HL-60/S4 treated with retinoic acid at 250 ng/mL for 4 days and 3 days (cell line): ENCODE measurements around the gene CDH5.

ENCODE experiments used
- in situ Hi-C: fragments of 300-500 bp; cut with MboI; formaldehyde crosslinking; loops from 2 replicates; pipeline ENCODE4 v1.7.0; 2022; ENCODE audit warnings: low sequenced_read_pairs

The CDH5 gene

DNA sequence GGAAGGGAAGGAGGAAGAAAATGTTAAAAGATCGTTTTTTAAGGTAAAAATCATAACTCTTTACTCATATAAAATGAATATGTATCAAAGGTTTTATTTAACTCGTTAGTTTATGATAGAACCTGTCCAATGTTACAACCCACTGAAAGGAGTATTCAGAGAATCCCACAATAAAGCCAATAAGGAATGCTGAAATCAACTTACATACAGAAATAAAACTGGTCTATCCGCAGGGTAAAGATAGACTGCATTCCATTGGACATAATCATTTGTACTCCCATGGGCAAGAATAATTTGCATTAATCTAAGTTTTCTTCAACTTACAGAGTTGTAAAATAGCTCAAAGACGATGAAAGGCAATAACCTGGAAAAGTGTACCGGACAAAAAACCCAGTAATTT is 42.7 kb downstream of the CDH5 start:
- in situ Hi-C loops: loop anchor here (25.0 kb wide), 1 partner anchor 178 kb away; the partner anchor contains the start of gene CMTM2

DNA sequence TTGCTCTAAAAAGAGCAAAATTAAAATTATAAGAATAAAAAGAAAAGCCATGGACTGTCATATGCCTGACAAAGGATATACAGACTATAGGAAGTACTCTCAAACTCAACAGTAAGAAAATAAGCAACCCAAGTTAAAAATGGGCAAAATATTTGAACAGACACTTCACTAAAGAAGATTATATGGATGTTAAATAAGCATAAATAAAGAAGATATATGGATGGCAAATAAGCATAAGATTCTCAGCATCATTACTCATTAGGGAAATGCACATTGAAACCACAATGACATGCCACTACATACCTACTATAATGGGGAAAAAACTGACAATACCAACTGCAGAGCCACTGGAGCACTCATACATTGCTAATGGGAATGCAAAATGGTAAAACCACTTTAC is 45.7 kb downstream of the CDH5 start:
- in situ Hi-C loops: loop anchor here (25.0 kb wide), 1 partner anchor 175 kb away; the partner anchor contains the start of gene CMTM2

DNA sequence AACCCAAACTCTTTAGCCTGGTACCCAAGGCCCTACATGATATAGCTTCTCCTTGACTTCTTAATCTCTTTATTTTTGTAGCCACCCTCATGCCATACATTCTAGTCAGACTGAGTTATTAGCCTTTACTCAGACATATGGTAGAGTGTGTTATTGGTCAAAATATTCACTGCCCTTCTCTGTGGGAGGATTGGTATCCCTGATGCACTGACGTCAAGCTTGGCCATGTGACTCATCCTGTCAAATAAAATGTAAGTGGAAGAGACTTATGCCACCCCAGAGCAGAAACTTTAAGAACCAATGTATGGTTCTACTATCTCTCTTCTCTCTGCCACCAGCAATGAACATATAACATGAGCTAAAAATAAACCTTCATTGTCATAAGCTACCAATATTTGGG is 48.4 kb downstream of the CDH5 start:
- in situ Hi-C loops: loop anchor here (25.0 kb wide), 1 partner anchor 172 kb away; the partner anchor contains the start of gene CMTM2

DNA sequence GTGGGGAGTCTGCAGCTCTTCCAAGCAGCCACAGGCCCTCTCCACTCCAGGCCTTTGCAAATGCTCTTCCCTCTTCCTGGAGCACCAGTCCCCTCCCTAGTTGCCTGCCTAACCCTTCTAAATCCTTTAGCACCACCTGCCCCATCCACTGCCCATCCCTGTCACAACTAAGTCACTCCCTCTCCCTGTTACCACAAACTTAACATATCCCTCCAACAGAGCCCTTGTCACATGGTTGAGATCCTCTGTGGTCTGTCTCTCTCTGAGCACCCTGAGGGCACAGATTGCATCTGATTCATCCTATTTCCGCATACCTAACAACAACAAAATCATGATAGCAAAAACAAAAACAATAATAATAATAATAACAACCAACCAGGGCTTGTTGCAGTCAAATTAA is 49.6 kb downstream of the CDH5 start:
- in situ Hi-C loops: loop anchor here (25.0 kb wide), 1 partner anchor 171 kb away; the partner anchor contains the start of gene CMTM2

DNA sequence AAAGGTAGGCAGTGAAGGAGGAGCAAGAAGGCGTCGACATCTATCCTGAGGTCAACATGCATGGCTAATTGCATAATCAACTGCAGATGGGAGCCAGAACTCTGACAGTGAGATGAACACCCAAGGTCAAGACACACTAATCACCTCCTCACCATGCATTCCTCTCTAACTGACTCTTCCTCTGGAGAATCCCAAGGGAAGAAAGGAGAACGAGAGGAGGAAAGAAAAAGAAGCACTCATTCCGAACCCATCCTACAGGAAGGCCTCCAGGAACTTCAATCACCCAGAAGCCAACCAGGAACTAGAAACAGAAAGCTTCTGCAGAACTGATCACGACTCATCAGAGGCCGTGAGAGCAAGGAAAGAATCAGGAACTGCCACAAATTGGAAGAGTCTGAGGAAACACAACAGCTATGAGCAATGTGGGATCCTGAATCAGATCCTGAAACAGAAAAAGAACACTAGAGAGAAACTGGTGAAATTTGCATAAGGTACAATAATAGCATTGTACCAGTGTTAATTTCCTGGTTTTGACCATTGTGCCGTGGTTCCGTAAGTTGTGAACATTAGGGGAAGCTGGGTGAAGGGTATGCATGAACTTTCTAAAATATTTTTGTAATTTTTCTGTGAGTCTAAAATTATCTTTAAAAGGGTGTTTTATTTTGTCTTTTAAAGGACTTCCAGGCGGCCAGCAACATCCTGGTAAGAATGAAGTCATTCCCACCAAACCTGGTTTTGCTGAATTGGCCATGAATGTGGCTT is 50.6 kb downstream of the CDH5 start:
- in situ Hi-C loops: loop anchor here (25.0 kb wide), 1 partner anchor 170 kb away; the partner anchor contains the start of gene CMTM2

DNA sequence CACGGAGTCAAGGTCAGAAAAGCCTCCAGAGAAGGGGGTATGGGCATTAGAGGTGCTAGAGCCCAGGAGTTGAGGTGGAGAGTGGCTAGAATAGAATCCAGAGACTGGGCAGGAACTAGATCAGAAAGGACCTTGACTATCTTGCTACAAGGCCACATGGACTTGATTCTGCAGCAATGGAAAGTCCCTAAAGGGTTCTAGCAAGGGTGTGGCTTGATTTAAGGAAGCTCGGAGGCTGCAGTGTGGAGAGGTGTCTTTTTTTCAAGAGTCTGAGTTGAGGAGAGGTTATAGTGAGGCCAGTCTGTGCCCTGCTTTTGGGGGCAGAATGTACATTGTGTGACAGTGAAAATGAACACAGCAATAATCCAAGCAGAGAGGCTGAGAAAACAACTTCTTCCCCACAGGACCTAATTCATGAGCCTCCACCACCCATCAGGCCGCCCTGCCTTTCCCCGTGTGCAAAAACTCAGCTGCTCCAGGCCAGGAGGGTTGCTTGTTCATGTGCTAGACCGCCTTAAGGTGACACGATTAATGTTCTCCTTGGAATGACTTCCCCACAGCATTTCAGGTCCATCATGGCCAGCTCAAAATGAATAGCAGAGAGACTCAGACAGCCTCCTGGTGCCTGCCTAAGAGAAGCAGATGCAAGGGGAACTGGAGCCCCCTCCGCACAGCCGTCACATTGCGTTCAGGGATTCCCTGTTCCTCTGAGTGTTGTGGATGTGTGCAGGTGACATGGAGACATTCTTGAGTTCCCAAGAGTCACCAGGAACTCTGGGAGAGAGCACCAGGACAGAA is 51.9 kb downstream of the CDH5 start:
- in situ Hi-C loops: loop anchor here (25.0 kb wide), 1 partner anchor 169 kb away; the partner anchor contains the start of gene CMTM2

DNA sequence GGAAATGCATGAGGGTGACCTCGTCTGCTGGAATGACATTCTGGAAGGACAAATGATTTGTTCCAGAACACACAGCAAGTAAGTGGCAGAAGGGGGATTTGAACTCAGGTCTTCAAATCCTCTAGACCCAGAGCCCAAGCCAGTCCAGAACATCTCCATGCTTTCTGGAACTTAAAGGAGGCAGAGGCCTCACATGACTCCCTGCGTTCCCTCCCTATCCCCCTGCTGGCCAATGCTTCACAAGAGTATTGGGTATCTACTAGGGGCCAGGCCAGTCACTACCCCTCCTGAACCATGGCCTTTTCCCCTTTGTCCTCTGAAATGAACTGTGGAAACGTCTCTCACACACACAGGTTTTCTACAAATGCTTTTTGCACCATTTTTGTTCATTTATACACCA is 53.0 kb downstream of the CDH5 start:
- in situ Hi-C loops: loop anchor here (25.0 kb wide), 1 partner anchor 168 kb away; the partner anchor contains the start of gene CMTM2

DNA sequence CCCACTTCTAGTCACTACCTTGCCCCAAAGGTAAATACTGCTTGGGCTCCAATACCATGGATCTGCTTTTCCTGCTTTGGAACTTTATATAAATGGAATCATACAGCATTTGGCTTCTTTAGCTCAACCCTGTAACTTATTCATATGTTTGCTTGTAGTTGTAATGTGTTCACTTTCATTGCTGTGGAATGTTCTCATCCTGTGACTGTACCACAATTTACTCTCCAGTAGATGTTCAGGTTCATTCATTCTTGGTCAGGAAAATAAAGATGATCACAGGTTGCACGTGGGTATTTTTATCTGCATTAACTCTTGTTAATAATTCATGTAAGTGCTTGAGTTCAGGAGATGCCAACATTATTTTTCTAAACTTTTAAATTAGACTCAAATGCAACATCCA is 53.9 kb downstream of the CDH5 start:
- in situ Hi-C loops: loop anchor here (25.0 kb wide), 1 partner anchor 167 kb away; the partner anchor contains the start of gene CMTM2

DNA sequence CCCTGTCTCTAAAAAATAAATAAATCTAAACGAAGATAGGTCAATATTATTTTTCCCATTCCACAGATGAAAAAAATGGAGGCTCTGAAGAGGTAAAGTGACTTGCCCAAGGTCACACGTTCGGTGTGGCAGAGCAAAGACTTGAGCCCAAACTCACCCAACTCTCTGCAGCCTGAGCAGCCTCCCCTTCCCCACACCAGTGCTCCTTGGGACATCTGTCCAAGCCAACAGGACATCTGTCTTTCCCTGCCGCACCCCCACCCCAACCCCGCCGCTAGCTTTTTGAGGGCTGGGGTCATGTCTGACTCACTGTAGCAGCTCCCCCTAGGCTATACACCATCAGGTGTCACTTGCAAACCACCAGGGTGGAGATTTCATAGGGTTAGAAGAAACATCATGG is 55.4 kb downstream of the CDH5 start:
- in situ Hi-C loops: loop anchor here (25.0 kb wide), 1 partner anchor 165 kb away; the partner anchor contains the start of gene CMTM2

DNA sequence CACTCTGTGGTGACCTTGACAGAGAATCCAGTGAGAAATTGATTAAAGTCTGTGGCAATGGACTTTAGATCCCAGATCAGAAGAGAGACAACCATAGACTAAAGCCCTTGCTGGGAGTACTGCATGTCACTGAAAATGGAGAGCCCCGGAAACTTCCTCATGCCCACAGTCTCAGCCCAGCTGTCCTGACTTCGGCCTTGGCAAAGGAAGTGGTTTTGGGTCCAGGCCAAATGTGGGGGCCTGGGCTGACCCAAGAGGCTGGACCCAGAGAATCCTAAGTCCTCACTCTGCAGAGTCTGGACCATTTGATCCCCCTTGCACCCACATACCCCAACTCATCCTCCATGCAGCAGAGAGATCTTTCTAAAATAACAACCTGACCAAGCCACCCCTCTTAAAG is 55.9 kb downstream of the CDH5 start:
- in situ Hi-C loops: loop anchor here (25.0 kb wide), 1 partner anchor 165 kb away; the partner anchor contains the start of gene CMTM2

DNA sequence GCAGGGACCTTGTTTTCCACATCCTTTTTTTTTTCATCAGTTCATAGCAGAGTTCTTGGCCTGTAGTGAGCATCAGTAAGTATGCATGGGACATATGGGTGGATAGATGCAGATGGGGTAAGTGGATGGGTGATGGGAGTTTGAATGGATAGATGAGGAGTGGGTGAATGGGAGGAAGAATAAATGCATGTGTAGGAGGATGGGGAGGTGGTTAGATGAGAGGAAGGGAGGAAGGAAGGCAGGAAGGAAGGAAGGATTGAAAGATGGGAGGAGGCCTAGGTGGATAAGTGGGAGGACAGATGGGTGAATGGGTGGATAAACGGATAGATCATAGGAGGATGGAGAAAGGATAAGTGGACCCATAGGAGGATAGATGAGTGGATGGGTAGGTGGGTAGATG is 56.7 kb downstream of the CDH5 start:
- in situ Hi-C loops: loop anchor here (25.0 kb wide), 1 partner anchor 164 kb away; the partner anchor contains the start of gene CMTM2

DNA sequence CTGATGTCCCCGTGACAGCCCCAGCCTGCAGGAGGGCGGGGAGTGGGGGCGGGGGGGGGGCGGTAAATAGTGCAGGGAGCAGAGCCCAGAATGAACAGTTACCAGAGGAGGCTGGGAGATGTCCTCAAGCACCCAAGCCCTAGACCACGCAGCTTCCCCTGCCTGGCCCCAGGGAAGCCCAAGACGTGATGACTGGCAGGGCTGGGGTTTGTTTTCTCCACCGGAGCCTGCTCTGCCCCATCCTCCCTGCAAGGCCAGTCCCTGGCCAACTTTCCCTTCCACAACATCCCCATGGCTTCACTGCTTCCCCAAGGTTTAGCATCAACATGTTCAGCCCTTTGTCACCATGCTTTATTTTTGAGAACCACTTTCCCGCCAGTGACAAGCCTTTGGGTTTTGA is 59.2 kb downstream of the CDH5 start:
- in situ Hi-C loops: no loop called here

DNA sequence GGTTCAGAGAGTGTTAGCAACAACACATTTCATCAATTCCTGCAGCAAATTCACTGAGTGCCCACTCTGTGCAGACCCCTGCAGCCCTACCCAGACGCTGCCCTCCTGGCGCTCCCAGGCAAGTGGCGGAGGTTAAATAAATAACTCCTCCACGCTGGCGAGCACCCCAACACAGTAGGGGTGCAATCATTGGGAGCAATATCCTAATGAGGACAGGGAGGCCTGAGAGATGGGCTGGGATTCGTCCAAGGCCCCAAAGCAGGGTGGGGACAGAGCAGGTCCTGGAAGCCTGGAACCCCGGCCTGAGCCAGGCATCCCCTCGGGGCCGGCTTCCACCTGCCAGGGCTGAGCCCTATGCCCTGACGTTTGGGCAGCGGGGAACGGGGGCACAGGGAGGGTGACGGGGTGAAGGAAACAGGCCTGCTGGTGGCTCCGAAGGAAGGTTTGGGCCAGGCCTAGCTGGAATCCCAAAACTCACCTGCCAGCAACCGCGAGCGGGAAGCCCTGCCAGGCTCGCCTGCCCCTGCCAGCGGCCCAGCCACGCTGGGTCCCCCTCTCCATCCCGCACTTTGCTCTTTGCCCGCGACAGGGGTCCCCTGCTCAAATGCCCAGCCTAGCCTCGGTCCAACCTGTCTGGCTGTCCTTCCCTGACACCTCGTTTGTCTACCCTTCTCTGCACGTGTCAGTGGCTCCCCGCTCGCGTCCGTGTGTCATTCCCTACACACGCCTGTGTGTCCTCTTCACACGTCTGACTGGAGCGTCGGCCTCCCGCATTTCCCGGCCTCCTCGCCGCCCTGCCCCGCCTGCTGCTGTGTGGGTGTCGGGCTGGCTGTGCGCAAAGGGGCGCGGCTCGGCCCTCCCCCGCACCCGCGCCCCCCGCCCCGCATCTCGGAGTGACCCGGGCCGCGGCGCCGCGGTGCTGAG is 59.9 kb downstream of the CDH5 start:
- in situ Hi-C loops: no loop called here

DNA sequence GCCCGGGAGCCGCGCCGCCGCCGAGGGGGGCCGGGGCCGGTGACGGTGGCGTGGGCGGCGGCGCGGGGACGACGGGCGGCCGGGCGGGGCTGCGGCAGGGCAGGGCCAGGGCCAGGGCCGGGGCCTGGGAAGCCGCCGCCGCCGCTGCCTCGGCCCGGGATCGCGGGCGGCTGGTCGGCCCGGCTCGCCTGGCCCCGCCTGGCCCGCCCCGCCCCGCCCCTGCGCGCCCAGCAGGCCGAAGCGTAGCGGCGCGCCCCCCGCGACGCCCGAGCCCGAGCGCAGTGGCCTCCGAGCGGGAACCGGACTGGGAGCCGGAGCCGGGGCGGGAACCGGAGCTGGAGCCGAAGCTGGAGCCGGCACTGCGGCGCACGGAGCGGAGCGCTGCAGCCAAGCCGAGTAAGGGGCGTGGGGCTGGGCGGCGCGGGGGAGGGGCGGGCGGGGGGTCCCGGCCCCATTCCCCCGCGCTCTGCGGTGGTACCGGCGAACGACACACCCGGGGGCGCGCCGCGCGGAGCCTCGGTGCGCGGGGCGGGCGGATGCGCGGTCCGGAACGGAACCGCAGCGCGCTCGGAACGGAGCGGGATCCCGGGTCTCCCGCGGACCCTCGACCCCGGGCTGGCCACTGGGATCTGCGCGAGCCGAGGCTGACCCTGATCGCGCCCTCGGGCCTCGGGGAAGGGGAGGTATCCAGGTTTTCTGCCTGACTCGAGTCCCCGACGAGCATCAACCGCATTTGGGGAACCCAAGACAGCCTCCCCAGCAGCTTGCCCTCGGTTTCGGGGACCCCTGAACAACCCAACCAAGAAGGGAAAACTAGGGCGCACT is 60.8 kb downstream of the CDH5 start, which contains the start of gene BEAN1:
Gene BEAN1 (plus strand): TSS at position 260 of the 825 bp plus-strand sequence. CDS start 10,382 bp downstream, outside the sequence.
- in situ Hi-C loops: no loop called here

DNA sequence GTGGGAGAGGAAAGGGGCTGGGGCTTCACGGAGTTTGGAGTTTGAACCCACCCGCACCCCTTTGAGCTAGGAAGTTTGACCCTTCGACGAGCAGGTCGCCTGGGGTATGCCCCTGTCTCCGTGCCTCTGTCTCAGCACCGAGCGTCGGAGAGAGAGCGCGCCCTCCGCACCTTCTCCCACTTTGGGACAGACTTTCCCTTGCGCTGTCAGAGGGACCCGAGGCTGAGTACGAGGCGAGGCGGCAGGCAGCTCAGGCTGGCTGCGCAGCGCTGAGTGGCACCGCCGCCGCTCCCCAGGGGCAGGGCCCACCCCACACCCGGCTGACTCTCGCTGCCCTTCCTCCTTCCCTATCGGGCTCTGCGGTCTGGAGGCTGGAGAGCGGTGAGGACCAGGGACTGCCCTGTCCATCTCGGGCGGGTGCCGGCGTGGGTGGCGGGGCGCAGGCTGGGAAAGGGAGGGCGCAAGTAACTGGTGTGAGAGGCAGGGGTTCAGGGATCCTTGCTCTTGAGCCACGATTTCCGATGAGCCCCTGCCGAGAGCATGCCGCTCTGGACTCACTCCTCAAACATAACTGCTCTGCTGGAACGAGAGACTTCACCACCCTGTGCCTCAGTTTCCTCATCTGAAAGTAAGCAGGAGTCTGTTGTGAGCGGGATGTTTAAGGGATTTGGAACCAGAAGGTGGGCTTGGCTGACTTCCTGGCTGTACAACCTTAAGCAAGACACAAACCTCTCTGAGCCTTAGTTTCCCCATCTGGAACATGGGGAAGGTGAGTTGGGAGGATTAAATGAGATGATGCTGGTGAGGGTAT is 61.6 kb downstream of the CDH5 start:
- in situ Hi-C loops: no loop called here

DNA sequence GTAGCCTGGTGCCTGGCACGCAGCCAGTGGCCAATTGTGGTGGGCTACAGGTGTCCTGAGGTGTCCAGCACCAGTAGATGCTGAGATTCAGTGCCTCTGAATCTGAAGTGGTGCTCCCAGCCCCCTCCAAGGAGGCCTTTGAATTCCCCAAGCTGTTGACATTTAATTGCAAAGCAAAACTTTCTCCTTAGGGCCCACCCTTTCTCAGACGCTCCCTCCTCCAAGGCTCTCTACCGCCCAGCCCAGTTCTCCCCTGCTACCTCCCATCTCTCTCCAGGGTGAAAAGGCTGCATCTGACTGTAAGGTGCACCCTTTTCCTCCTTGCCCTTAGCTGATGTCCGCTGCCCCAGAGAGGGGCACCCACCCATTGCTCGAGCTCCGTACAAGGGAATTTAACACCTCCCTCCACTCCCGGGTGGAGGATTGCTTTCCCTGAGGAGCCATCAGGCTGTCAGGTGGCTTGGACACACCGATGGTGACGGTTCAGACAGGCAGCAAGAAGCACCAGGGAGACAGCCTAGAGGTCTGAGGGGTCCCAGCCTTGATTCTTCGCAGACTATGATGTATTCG is 62.3 kb downstream of the CDH5 start:
- in situ Hi-C loops: no loop called here

DNA sequence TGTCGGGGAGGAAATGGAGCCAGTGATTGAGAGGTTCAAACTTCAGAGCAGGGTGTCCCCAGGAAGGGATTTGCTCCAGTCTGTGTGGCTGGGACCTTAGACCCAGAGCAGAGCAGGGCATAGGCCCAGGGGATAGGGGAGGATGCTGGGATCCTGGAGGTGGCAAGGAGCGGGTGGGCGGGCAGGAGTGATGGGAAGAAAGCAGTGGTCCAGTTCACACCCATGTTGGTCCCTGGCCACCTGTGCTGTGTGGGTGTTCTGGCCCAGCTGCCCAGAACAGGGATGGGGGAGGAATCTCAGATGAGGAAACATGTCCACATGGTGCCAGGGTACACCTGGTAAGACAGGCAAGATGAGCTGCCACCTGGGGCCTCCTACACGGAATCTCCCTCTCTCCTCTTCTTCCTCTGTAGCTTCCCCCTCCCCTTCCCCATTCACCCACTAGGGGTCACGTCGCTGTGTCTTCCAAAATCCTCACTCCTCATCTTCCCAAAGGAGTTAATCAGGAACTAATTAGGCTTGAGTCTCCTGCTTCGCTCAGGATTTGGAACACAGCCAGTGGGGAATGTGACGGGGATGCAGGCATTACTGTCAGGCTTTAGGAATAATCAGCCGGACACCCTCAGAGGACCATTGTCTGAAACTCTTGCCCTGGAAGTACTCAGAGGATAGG is 62.9 kb downstream of the CDH5 start:
- in situ Hi-C loops: no loop called here

DNA sequence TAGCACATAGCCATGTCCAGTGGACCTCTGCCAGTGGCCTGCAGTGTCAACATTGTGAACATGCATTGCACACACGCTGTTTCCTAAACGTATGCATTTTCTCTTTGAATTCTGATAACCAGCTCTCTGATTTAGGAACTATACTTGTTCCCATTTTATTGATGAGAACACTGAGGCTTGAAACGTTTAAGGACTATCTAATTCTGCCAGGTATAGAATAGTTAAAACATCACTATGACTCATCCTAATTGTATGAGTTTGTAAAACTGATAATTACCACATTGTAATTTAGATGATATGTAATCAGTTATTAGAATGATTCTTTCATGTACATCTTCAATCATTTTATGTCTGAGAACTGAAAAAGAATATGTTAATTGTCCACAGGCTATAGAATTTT is 63.7 kb downstream of the CDH5 start:
- in situ Hi-C loops: no loop called here
